Measurements from ENCODE around the gene SATL1.

Gene SATL1

DNA sequence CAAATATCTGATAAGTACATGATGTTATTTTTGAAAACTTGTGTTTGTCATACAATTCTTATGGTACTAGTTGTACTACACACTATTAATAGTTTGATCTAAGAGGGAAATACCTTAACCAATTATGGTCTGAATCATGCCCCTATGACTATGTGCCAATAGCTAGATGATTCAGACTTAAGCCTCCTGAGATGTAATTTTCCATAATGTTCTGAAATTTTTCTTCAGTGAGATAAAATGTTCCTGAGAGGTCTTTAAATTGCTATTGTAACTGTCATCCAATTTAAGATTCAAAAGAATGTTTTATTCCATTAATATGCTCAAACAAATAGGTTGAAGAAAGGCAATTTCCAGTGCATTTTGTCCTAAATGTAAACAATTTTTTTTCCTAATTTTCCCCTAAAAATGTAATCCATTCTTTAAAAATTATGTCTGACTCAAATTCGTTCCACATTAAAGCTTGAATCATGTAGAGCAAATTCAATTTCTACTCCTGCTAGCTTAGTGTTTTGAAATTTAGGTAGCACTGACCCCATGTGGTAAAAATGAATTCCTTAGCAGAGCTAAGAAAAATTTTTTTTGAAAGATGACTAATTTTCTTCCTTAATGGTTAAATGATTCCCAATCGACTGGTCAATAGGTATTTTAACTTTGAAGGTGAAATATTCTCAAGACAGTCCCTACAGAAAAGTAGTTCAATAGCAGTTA, 190.8 kb downstream of the SATL1 start:
- TF ChIP-seq EZH2phosphoT487 (IDR thresholded peaks at IDR 0.05; ENCODE audit: low read depth) (no peak), CTCF (IDR thresholded peaks at IDR 0.05; ENCODE audit: low read depth, low read length) (peak; percentile 35; the same call in 1 of the 2 replicates)
- Histone ChIP-seq H4K20me1 (ENCODE audit: insufficient read depth, low read length) (no peaks in the 10 kb centered on the region), H3K27ac (ENCODE audit: low read length) (no peak overlapping the region), H3K4me2 (ENCODE audit: low read length) (no peak overlapping the region), H2AFZ (ENCODE audit: low read depth, low read length) (no peak overlapping the region), H3K9me3 (ENCODE audit: insufficient read depth, low read length) (no peaks in the 10 kb centered on the region), H3K79me2 (ENCODE audit: low read length) (no peaks in the 10 kb centered on the region), H3K36me3 (replicated peaks; ENCODE audit: low read depth, low read length) (no peaks in the 10 kb centered on the region), H3K27me3 (ENCODE audit: low read depth, low read length) (no peaks in the 10 kb centered on the region), H3K4me3 (ENCODE audit: low read length) (no peak overlapping the region), H3K4me1 (ENCODE audit: low read length) (no peaks in the 10 kb centered on the region), H3K9ac (ENCODE audit: low read length) (no peak overlapping the region)

DNA sequence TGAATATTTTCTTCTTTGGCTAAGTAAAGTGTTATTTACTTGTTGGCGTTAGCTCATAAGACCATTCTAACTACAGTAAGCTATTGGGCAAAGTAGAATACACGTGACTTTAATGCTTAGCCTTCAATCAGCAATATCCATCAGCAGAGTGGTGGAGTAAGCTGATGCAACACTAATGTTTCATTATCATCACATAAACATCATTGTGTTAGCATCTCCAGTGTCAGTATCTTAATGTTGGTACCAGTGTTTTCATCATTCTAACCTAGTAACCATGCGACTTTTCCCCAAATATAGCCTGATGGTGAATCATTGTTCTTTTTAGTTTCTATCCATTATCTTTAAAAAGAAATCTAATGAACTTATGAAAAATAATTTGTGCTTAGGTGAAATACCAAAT, 191.4 kb downstream of the SATL1 start:
- H3K9ac ChIP-seq (ENCODE audit: low read length), result no peak overlapping the region
- H3K79me2 ChIP-seq (ENCODE audit: low read length), result no peaks in the 10 kb centered on the region
- H4K20me1 ChIP-seq (ENCODE audit: insufficient read depth, low read length), result no peaks in the 10 kb centered on the region
- no peak overlapping the region for H2AFZ ChIP-seq (ENCODE audit: low read depth, low read length)
- no peak overlapping the region for H3K27ac ChIP-seq (ENCODE audit: low read length)
- H3K9me3 ChIP-seq (ENCODE audit: insufficient read depth, low read length), result no peaks in the 10 kb centered on the region
- H3K4me2 ChIP-seq (ENCODE audit: low read length), result no peak overlapping the region
- TF ChIP-seq CTCF (IDR thresholded peaks at IDR 0.05; ENCODE audit: low read depth, low read length) (no peak), EZH2phosphoT487 (IDR thresholded peaks at IDR 0.05; ENCODE audit: low read depth) (no peak)
- no peaks in the 10 kb centered on the region for H3K27me3 ChIP-seq (ENCODE audit: low read depth, low read length)
- no peaks in the 10 kb centered on the region for H3K4me1 ChIP-seq (ENCODE audit: low read length)
- H3K4me3 ChIP-seq (ENCODE audit: low read length), result no peak overlapping the region
- H3K36me3 ChIP-seq (replicated peaks; ENCODE audit: low read depth, low read length), result no peaks in the 10 kb centered on the region

DNA sequence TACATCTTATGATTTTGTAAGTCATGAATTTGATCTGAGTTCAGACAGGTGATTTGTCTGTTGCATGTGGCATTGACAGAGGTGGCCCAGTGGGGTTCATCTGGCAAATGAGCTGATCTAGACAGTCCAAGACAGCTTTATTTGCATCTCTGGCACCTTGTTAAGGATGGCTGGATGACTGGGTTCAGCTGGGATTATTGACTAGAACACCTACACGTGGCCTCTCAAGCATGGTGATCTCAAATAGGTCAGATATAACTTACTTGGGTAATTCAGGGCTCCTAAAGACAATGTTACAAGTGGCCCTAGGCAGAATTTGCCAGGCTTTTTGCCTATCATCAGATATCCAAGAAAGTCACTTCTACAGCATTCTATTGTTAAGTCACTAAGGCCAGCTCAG, 192.0 kb downstream of the SATL1 start:
- Histone ChIP-seq H3K4me3 (ENCODE audit: low read length) (no peak overlapping the region), H2AFZ (ENCODE audit: low read depth, low read length) (no peak overlapping the region), H3K27ac (ENCODE audit: low read length) (no peak overlapping the region), H3K27me3 (ENCODE audit: low read depth, low read length) (no peaks in the 10 kb centered on the region), H4K20me1 (ENCODE audit: insufficient read depth, low read length) (no peaks in the 10 kb centered on the region), H3K9me3 (ENCODE audit: insufficient read depth, low read length) (no peaks in the 10 kb centered on the region), H3K4me1 (ENCODE audit: low read length) (no peaks in the 10 kb centered on the region), H3K79me2 (ENCODE audit: low read length) (no peaks in the 10 kb centered on the region), H3K36me3 (replicated peaks; ENCODE audit: low read depth, low read length) (no peaks in the 10 kb centered on the region), H3K9ac (ENCODE audit: low read length) (no peak overlapping the region), H3K4me2 (ENCODE audit: low read length) (no peak overlapping the region)
- TF ChIP-seq CTCF (IDR thresholded peaks at IDR 0.05; ENCODE audit: low read depth, low read length), result no peak

Measured in OCI-LY3 (cell line).